ENCODE data around the gene CYLD. TPM values are rescaled to one million over a fixed set of nuclear protein-coding genes. Genes with fewer than 3 reads are reported as not detected.

Gene CYLD
- total and polyA plus RNA-seq, 2 experiments from 2014 or later, result 6.9 to 30.9 TPM

DNA sequence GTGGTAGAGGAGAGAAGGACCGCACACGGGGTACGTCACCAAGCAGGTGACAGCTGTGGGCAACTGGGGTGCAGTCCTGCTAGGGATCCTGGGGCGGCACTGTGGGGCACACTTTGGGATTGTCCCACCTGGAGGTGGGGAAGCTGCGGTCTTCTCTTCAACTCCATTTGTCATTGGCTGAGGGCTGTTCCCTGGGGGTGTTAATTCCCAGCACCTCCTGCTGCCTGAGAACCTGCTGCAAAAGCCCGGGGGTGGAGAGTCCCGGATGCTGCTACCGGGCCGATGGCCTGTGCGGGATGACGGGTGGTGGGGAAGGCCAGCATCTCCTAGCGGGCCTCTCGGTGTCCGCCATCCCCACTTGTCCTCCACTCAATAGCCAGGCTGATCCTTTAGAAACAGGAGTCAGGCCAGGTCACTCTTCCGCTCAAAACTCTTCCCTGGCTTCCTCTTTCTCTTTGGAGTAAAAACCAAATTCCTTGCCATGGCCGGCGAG is 100.2 kb downstream of the CYLD start (continued):
- no peak for TF ChIP-seq REST (IDR thresholded peaks at IDR 0.05; ENCODE audit: unreplicated experiment)
- TF ChIP-seq NANOG (IDR thresholded peaks at IDR 0.05; ENCODE audit: borderline replicate concordance), result no peak
- no peak for TF ChIP-seq CREB1 (CRISPR knock-in tag; IDR thresholded peaks at IDR 0.05; ENCODE audit: low read depth)
- TF ChIP-seq, protein P1, sequence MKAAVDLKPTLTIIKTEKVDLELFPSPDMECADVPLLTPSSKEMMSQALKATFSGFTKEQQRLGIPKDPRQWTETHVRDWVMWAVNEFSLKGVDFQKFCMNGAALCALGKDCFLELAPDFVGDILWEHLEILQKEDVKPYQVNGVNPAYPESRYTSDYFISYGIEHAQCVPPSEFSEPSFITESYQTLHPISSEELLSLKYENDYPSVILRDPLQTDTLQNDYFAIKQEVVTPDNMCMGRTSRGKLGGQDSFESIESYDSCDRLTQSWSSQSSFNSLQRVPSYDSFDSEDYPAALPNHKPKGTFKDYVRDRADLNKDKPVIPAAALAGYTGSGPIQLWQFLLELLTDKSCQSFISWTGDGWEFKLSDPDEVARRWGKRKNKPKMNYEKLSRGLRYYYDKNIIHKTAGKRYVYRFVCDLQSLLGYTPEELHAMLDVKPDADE (IDR thresholded peaks at IDR 0.05), result no peak
- no peak for TF ChIP-seq STAT1 (IDR thresholded peaks at IDR 0.05; ENCODE audit: unreplicated experiment)
- no peak for TF ChIP-seq ZNF331 (CRISPR knock-in tag; IDR thresholded peaks at IDR 0.05; ENCODE audit: low read depth)
- TF ChIP-seq CTCF (conservative IDR thresholded peaks at IDR 0.05; ENCODE audit: low read depth in 2 of 2), result no peak
- no peak for TF ChIP-seq EZH2 (IDR thresholded peaks at IDR 0.05; ENCODE audit: low read depth, unreplicated experiment)

GRCh38 chr16:50842589-50842988 is 100.7 kb downstream of the CYLD start:
- H3K79me2 ChIP-seq (replicated peaks; ENCODE audit: insufficient read depth), result no peaks in the 10 kb centered on the region
- no peak for ATAC-seq
- 0 out of 2 replicates have a peak, but pooled peaks cover 3% of the 10 kb centered on the region for H3K4me1 ChIP-seq (ENCODE audit: insufficient read depth)
- 0 out of 2 replicates have a peak, but pooled peaks cover 6% of the 10 kb centered on the region for H3K27me3 ChIP-seq (ENCODE audit: insufficient read depth)
- peaks cover 3% of the 10 kb centered on the region; the same call in 1 of the 2 replicates for H3K9me2 ChIP-seq (ENCODE audit: insufficient read depth)
- H3K4me2 ChIP-seq, result no peak overlapping the region
- H3K4me3 Mint-ChIP-seq, result no peak overlapping the region
- no peak for DNase-seq (ENCODE audit: low spot score)
- peaks cover 9% of the 10 kb centered on the region for H3K27me3 Mint-ChIP-seq (ENCODE audit: insufficient read depth, low read depth, poor library complexity)
- H3F3A ChIP-seq (replicated peaks; ENCODE audit: low read depth), result no peaks in the 10 kb centered on the region
- H3K4me3 ChIP-seq, result no peak overlapping the region
- peaks cover 22% of the 10 kb centered on the region; the same call in 2 of the 3 replicates for H3K4me1 Mint-ChIP-seq
- no peaks in the 10 kb centered on the region for H3K36me3 Mint-ChIP-seq (ENCODE audit: low read depth)
- H3K27ac ChIP-seq (ENCODE audit: low read depth), result no peak overlapping the region
- H3K27ac Mint-ChIP-seq, result no peak overlapping the region
- no peaks in the 10 kb centered on the region; the same call in 2 of the 3 replicates for H3K9me3 Mint-ChIP-seq
- no peaks in the 10 kb centered on the region for H4K20me1 ChIP-seq (replicated peaks; ENCODE audit: insufficient read depth)
- H3K36me3 ChIP-seq (ENCODE audit: insufficient read depth), result no peaks in the 10 kb centered on the region
- no peak overlapping the region for H2AFZ ChIP-seq
- no peak for TF ChIP-seq POLR2AphosphoS5 (IDR thresholded peaks at IDR 0.05; ENCODE audit: low read depth)
- TF ChIP-seq CREB1 (CRISPR knock-in tag; IDR thresholded peaks at IDR 0.05; ENCODE audit: low read depth), result no peak
- TF ChIP-seq REST (IDR thresholded peaks at IDR 0.05; ENCODE audit: unreplicated experiment), result no peak
- TF ChIP-seq, protein P1 (IDR thresholded peaks at IDR 0.05), result no peak
- no peak for TF ChIP-seq ZNF331 (CRISPR knock-in tag; IDR thresholded peaks at IDR 0.05; ENCODE audit: low read depth)
- TF ChIP-seq JUNB (IDR thresholded peaks at IDR 0.05; ENCODE audit: unreplicated experiment), result no peak
- TF ChIP-seq EZH2phosphoT487 (IDR thresholded peaks at IDR 0.05; ENCODE audit: unreplicated experiment), result no peak

All from GM23338 (cell line).